Lung (tissue), 16 donors: ENCODE results near the gene AIMP2. TPM values are rescaled to one million over a fixed set of nuclear protein-coding genes. Genes with fewer than 3 reads are reported as not detected.
"Not testable (repeated sequence)": the region's sequence is repeated elsewhere in the genome, so short reads cannot be mapped to it uniquely, and the experiment has no call there.

Experiments used
- ATAC-seq: fragments of 200-7000 bp; cut with Tn5 transposase; one replicate; pipeline ENCODE4 v1.9.1; 2020; ENCODE audit warnings: moderate number of reproducible peaks; ENCODE audit not compliant: insufficient read depth, low FRiP score
- DNase-seq, 3 donors: peaks; one replicate each; pipeline ENCODE4 v3.0.0-alpha.2; 2013 to 2017
- H3K27ac ChIP-seq, 2 donors: one replicate each; pipeline ENCODE4 v1.5.1; 2013; ENCODE audit warnings: mild to moderate bottlenecking in 2 of 2, moderate library complexity in 2 of 2, control low read depth in 1 of 2, inconsistent platforms in 1 of 2, low read depth in 1 of 2, low read length in 1 of 2
- H3K27me3 ChIP-seq, 3 donors: one replicate each; pipeline ENCODE4 v1.5.1; 2013; ENCODE audit warnings: low read length in 2 of 3; ENCODE audit not compliant: control insufficient read depth in 3 of 3, insufficient read depth in 3 of 3
- H3K36me3 ChIP-seq, 4 donors: one replicate each; pipeline ENCODE4 v1.5.1; 2013; ENCODE audit warnings: low read length in 4 of 4, mild to moderate bottlenecking in 1 of 4, moderate library complexity in 1 of 4; ENCODE audit not compliant: control insufficient read depth in 4 of 4, insufficient read depth in 4 of 4
- H3K4me1 ChIP-seq, 5 donors: one replicate each; pipeline ENCODE4 v1.5.1; 2013; ENCODE audit warnings: low read length in 5 of 5, mild to moderate bottlenecking in 2 of 5, moderate library complexity in 1 of 5; ENCODE audit not compliant: control insufficient read depth in 5 of 5, insufficient read depth in 5 of 5
- H3K4me3 ChIP-seq: one replicate; pipeline ENCODE4 v1.5.1; 2013; ENCODE audit warnings: mild to moderate bottlenecking, control low read depth, moderate library complexity
- H3K9ac ChIP-seq, 2 donors: one replicate each; pipeline ENCODE4 v1.5.1; 2013; ENCODE audit warnings: low read length in 2 of 2, control low read depth in 1 of 2; ENCODE audit not compliant: insufficient read depth in 1 of 2
- H3K9me3 ChIP-seq, 4 donors: one replicate each; pipeline ENCODE4 v1.5.1; 2013; ENCODE audit warnings: low read length in 3 of 4, mild to moderate bottlenecking in 1 of 4, moderate library complexity in 1 of 4; ENCODE audit not compliant: control insufficient read depth in 4 of 4, insufficient read depth in 3 of 4
- WGBS, 2 donors: extraction: QIAGEN DNeasy Blood & Tissue Kit; methylation state at CpG; one replicate each; pipeline ENCODE4 v1.1.7; 2013; 5-methylcytosine and 5-hydroxymethylcytosine counted together
- long read RNA-seq, 5 donors: transcript quantifications; one replicate each; lab custom pipeline, GENCODE V29; 2026
- polyA plus RNA-seq, 2 donors: library from polyadenylated mRNA; stranded (reverse); fragments of 200-250 nt; gene quantifications; one replicate each; pipeline ENCODE4 v1.2.1, GENCODE V29; 2013
- total RNA-seq, 2 donors: library from RNA; depleted of rRNA in 1 of 2; stranded (reverse); fragments of >200 nt in 1 of 2; gene quantifications; one replicate each; pipeline ENCODE4 v1.2.1, GENCODE V29; 2014 to 2021
- TF ChIP-seq, protein P1 (sequence below): IDR thresholded peaks from 2 replicates; pipeline ENCODE4 v1.5.1; 2012; ENCODE audit warnings: mild to moderate bottlenecking; ENCODE audit errors: control extremely low read depth, extremely low read depth
- donor health status: control.
- donor health status: control.
- donor health status: Bipolar disorder and iron deficiency.
- donor health status: healthy.
- donor health status: DM: yes; HTN: yes; CAD: no.

The AIMP2 gene
- total RNA-seq (10 to 100 TPM; 25.2 to 34.5 TPM), polyA plus RNA-seq (10 to 100 TPM; 18.0 to 44.2 TPM)
- long read RNA-seq, donor 1, transcript AIMP2-201 (4 exons, 1,225 nt) = major isoform, 12 of 102 reads
- long read RNA-seq, donor 1, partial matches to known transcripts = 65 of 102 reads
- long read RNA-seq, donor 1, other reads (novel, unspliced or antisense) = 23 of 102 reads
- long read RNA-seq, donor 2, partial matches to known transcripts = 0 of 4 reads
- long read RNA-seq, donor 2, other reads (novel, unspliced or antisense) = 0 of 4 reads
- long read RNA-seq, donor 3, transcript AIMP2-201 (4 exons, 1,225 nt) = major isoform, 8 of 19 reads
- long read RNA-seq, donor 3, partial matches to known transcripts = 0 of 19 reads
- long read RNA-seq, donor 3, other reads (novel, unspliced or antisense) = 11 of 19 reads
- long read RNA-seq, donor 4, transcript AIMP2-201 (4 exons, 1,225 nt) = major isoform, 9 of 49 reads
- long read RNA-seq, donor 4, partial matches to known transcripts = 39 of 49 reads
- long read RNA-seq, donor 4, other reads (novel, unspliced or antisense) = 0 of 49 reads
- long read RNA-seq, donor 5, transcript AIMP2-201 (4 exons, 1,225 nt) = major isoform, 12 of 72 reads
- long read RNA-seq, donor 5, partial matches to known transcripts = 44 of 72 reads
- long read RNA-seq, donor 5, other reads (novel, unspliced or antisense) = 13 of 72 reads

- peak; percentile 99 for DNase-seq
- WGBS, 2 donors = 0% methylated on average over 73 to 84 of the region's 84 CpGs
- H3K4me1 ChIP-seq = peaks cover 0 to 16% (median 6%) of the 10 kb centered on the region in 5 donors
These were observed at the start of gene AIMP2, which contains the start of gene PMS2 for GRCh38 chr7:6008668-6009611. TSS of gene AIMP2 (plus strand) at chr7:6009272. CDS start at chr7:6009364, 92 bp downstream. TSS of gene PMS2 (minus strand) at chr7:6009049. CDS start at chr7:6009019, 30 bp downstream.

GRCh38 chr7:5963205-5963604, 45.9 kb upstream of the AIMP2 start:
- not testable (repeated sequence) for H3K9me3 ChIP-seq, H3K9ac ChIP-seq, H3K27ac ChIP-seq, H3K27me3 ChIP-seq, H3K36me3 ChIP-seq, ATAC-seq, H3K4me1 ChIP-seq, H3K4me3 ChIP-seq, DNase-seq
- WGBS, 2 donors = 17 to 52% methylated on average over 2 to 5 of the region's 13 CpGs

More at GRCh38 chr7:6008668-6009611, at the start of gene AIMP2, which contains the start of gene PMS2:
- H3K4me3 ChIP-seq = peak within 1 kb of the TSS; percentile 85
- TF ChIP-seq, protein P1, sequence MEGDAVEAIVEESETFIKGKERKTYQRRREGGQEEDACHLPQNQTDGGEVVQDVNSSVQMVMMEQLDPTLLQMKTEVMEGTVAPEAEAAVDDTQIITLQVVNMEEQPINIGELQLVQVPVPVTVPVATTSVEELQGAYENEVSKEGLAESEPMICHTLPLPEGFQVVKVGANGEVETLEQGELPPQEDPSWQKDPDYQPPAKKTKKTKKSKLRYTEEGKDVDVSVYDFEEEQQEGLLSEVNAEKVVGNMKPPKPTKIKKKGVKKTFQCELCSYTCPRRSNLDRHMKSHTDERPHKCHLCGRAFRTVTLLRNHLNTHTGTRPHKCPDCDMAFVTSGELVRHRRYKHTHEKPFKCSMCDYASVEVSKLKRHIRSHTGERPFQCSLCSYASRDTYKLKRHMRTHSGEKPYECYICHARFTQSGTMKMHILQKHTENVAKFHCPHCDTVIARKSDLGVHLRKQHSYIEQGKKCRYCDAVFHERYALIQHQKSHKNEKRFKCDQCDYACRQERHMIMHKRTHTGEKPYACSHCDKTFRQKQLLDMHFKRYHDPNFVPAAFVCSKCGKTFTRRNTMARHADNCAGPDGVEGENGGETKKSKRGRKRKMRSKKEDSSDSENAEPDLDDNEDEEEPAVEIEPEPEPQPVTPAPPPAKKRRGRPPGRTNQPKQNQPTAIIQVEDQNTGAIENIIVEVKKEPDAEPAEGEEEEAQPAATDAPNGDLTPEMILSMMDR = no peak
- peaks cover 0 to 5% (median under 1%) of the 10 kb centered on the region in 4 donors for H3K36me3 ChIP-seq
- H3K9ac ChIP-seq = peak within 1 kb of the TSS; percentile 71 to 74
- no peaks in the 10 kb centered on the region for H3K9me3 ChIP-seq
- no peaks in the 10 kb centered on the region for H3K27me3 ChIP-seq
- peak; percentile 92 for ATAC-seq
- H3K27ac ChIP-seq = peak within 1 kb of the TSS; percentile 97 to 99

DNA sequence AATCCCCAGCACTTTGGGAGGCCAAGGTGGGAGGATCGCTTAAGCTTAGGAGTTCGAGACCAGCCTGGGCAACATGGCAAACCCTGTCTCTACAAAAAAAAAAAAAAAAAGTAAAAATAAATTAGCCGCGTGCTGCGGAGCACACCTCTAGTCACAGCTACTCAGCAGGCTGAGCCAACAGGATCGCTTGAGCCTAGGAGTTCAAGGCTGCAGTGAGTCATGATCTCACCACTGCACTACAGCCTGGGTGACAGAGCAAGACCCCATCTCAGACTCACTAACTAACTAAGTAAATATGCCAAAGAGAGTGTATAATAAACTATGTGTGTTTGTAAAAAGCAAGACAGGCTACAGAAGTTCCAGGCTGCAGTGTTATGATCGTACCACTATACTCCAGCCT, 45.3 kb upstream of the AIMP2 start:
- H3K4me1 ChIP-seq, H3K4me3 ChIP-seq, H3K27me3 ChIP-seq, DNase-seq, ATAC-seq, H3K36me3 ChIP-seq, H3K27ac ChIP-seq, H3K9me3 ChIP-seq, H3K9ac ChIP-seq: not testable (repeated sequence)
- 94% methylated on average over 4 to 5 of the region's 7 CpGs for WGBS, 2 donors

GRCh38 chr7:5970347-5970911, 38.6 kb upstream of the AIMP2 start, which contains the start of gene RSPH10B:
TSS of gene RSPH10B (minus strand) at chr7:5970689. CDS start at chr7:5967116, 3,573 bp downstream.
- not testable (repeated sequence) for H3K9ac ChIP-seq, H3K27ac ChIP-seq, H3K4me1 ChIP-seq, H3K4me3 ChIP-seq, ATAC-seq, H3K27me3 ChIP-seq, H3K9me3 ChIP-seq, DNase-seq, H3K36me3 ChIP-seq
- WGBS, 2 donors = 13 to 21% methylated on average over 7 to 21 of the region's 43 CpGs

DNA sequence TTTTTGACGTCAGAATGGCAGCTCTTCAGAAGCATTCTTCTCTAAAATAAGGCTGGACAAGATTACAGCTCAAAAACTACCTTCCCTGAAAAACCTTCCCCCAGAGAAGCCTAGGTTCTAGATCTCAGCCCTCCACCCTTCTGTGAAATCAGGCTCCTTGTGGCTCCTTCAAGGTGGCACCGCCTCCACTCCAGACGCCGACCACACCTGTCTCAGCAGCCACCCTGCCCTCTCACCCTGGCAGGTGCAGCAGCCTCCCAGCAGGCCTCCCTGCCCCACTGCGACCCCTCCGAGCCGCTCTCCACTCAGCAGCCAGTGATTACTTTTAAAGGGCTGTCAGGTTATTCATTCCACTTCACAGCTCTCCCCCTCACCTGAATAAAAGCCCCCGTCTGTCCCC, 35.5 kb upstream of the AIMP2 start:
- H3K9me3 ChIP-seq, DNase-seq, H3K27ac ChIP-seq, H3K4me1 ChIP-seq, H3K27me3 ChIP-seq, H3K36me3 ChIP-seq, ATAC-seq, H3K9ac ChIP-seq, H3K4me3 ChIP-seq: not testable (repeated sequence)
- no CpG with 5 or more reads among the region's 8 CpGs for WGBS, 2 donors

DNA sequence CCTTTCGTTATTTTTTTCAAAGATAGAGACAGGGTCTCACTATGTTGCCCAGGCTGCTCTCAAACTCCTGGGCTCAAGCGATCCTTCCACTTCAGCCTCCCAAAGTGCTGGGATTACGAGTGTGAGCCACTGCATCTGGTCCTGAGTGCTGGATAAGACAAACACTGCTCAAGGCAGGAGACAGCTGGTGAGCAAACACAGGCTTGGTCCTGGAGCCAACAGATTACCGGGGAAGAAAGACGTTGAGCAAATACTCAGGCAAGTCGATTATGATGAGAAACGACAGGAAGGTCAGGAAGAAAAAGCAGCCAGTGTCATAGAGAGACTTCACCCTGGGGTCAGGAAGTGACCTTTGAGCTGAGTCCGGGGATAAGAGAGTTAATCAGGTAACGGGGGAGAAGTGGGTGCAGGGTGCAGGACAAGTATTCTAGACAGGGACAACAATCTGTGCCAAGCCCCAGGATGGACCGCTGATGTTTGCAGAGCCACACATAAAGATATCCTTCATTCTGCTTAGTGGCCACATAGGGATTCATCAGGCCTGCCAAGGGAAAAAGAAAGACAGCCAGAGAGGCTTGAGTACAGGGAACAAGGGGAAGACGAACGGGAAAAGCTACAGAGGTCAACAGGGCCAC, 29.3 kb upstream of the AIMP2 start:
- 86 to 100% methylated on average over 2 of the region's 12 CpGs for WGBS, 2 donors
- H3K4me3 ChIP-seq, H3K9me3 ChIP-seq, DNase-seq, ATAC-seq, H3K27ac ChIP-seq, H3K9ac ChIP-seq, H3K27me3 ChIP-seq, H3K4me1 ChIP-seq, H3K36me3 ChIP-seq: not testable (repeated sequence)
